ENCODE data around the gene FKBP15. TPM values are rescaled to one million over a fixed set of nuclear protein-coding genes. Genes with fewer than 3 reads are reported as not detected.

Gene FKBP15
- polyA plus RNA-seq, 1 of the 3 experiments (the other 2 are of a cell fraction) = 13.9 TPM

DNA sequence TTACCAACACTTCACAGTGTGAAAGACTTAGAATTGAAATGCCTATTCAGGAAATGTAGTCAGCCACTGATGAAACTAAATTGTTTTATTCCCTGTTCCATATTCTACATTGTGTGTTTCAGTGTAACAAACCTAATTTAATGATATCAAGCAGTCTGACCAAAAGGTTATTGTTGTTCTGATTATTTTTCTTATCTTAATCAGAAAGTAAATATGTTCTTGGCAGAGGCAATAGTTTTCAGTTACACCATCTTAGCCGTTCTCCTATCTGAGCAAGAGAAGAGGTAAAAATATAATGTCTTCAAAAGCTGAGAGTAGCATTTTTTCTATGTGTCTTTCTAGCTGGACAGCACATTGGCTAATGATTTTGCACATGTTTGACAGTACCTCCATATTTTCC lies 37.2 kb upstream of the FKBP15 start:
- H2AFZ ChIP-seq (ENCODE audit: low read depth) = no peak overlapping the region
- POLR2A ChIA-PET = no interaction called here
- peaks cover 31 to 37% of the 10 kb centered on the region in 2 experiments for H3K36me3 ChIP-seq (replicated peaks in 1 of 2; ENCODE audit: control insufficient read depth in 1 of 2, insufficient read depth in 2 of 2, low read length in 1 of 2)
- H3K27ac ChIP-seq (ENCODE audit: low read depth in 2 of 2, low read length in 1 of 2) = no peak overlapping the region
- H3F3A ChIP-seq (replicated peaks; ENCODE audit: insufficient read depth) = no peaks in the 10 kb centered on the region
- H3K9me2 ChIP-seq = no peaks in the 10 kb centered on the region
- H3K4me1 ChIP-seq (ENCODE audit: control insufficient read depth in 1 of 2, insufficient read depth in 2 of 2, low read depth in 1 of 2, low read length in 1 of 2) = peaks cover 0 to 15% of the 10 kb centered on the region in 2 experiments; a peak in 1 of 4 replicates
- no peak overlapping the region for H3K9ac ChIP-seq
- CTCF ChIA-PET = interaction anchor here (0.8 kb wide), 2 partner anchors 16 to 414 kb away, joined by 3 read pairs; no protein-coding TSS in a partner anchor
- 51% methylated on average over 1 of the region's 1 CpG for WGBS (ENCODE audit: low lambda C conversion rate)
- TF ChIP-seq MEF2A (IDR thresholded peaks at IDR 0.05; ENCODE audit: borderline replicate concordance, low read depth) (no peak), NFIC (IDR thresholded peaks at IDR 0.05; ENCODE audit: borderline replicate concordance) (no peak), TAF1 (IDR thresholded peaks at IDR 0.05; ENCODE audit: borderline replicate concordance, low read depth, low read length) (no peak), YY1 (IDR thresholded peaks at IDR 0.05; ENCODE audit: low read depth) (no peak), FOSL2 (IDR thresholded peaks at IDR 0.05; ENCODE audit: borderline replicate concordance, low read depth) (no peak), FOXM1 (IDR thresholded peaks at IDR 0.05; ENCODE audit: low read depth) (no peak), SIN3A (IDR thresholded peaks at IDR 0.05; ENCODE audit: borderline replicate concordance, low read depth, low read length) (no peak), CHD2 (IDR thresholded peaks at IDR 0.05; ENCODE audit: low read length, partially characterized antibody) (no peak)
- TF ChIP-seq, protein P1, sequence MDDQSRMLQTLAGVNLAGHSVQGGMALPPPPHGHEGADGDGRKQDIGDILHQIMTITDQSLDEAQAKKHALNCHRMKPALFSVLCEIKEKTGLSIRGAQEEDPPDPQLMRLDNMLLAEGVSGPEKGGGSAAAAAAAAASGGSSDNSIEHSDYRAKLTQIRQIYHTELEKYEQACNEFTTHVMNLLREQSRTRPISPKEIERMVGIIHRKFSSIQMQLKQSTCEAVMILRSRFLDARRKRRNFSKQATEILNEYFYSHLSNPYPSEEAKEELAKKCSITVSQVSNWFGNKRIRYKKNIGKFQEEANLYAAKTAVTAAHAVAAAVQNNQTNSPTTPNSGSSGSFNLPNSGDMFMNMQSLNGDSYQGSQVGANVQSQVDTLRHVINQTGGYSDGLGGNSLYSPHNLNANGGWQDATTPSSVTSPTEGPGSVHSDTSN (IDR thresholded peaks at IDR 0.05) = no peak
- TF ChIP-seq, protein P2, sequence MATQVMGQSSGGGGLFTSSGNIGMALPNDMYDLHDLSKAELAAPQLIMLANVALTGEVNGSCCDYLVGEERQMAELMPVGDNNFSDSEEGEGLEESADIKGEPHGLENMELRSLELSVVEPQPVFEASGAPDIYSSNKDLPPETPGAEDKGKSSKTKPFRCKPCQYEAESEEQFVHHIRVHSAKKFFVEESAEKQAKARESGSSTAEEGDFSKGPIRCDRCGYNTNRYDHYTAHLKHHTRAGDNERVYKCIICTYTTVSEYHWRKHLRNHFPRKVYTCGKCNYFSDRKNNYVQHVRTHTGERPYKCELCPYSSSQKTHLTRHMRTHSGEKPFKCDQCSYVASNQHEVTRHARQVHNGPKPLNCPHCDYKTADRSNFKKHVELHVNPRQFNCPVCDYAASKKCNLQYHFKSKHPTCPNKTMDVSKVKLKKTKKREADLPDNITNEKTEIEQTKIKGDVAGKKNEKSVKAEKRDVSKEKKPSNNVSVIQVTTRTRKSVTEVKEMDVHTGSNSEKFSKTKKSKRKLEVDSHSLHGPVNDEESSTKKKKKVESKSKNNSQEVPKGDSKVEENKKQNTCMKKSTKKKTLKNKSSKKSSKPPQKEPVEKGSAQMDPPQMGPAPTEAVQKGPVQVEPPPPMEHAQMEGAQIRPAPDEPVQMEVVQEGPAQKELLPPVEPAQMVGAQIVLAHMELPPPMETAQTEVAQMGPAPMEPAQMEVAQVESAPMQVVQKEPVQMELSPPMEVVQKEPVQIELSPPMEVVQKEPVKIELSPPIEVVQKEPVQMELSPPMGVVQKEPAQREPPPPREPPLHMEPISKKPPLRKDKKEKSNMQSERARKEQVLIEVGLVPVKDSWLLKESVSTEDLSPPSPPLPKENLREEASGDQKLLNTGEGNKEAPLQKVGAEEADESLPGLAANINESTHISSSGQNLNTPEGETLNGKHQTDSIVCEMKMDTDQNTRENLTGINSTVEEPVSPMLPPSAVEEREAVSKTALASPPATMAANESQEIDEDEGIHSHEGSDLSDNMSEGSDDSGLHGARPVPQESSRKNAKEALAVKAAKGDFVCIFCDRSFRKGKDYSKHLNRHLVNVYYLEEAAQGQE (IDR thresholded peaks at IDR 0.05; ENCODE audit: low read depth, low read length) = no peak
- TF ChIP-seq, protein P3, sequence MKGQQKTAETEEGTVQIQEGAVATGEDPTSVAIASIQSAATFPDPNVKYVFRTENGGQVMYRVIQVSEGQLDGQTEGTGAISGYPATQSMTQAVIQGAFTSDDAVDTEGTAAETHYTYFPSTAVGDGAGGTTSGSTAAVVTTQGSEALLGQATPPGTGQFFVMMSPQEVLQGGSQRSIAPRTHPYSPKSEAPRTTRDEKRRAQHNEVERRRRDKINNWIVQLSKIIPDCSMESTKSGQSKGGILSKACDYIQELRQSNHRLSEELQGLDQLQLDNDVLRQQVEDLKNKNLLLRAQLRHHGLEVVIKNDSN (IDR thresholded peaks at IDR 0.05; ENCODE audit: borderline replicate concordance, low read depth) = no peak
- no peak overlapping the region for H3K4me3 ChIP-seq (ENCODE audit: low read depth in 2 of 2, low read length in 1 of 2)
- DNase-seq = no peak
- H3K9me3 ChIP-seq = no peaks in the 10 kb centered on the region
- H3K4me2 ChIP-seq = no peak overlapping the region
- no peaks in the 10 kb centered on the region for H3K27me3 ChIP-seq (ENCODE audit: insufficient read depth)
- no peaks in the 10 kb centered on the region for H4K20me1 ChIP-seq (ENCODE audit: insufficient read depth)
- no peaks in the 10 kb centered on the region for H3K79me2 ChIP-seq (ENCODE audit: insufficient read depth)

DNA sequence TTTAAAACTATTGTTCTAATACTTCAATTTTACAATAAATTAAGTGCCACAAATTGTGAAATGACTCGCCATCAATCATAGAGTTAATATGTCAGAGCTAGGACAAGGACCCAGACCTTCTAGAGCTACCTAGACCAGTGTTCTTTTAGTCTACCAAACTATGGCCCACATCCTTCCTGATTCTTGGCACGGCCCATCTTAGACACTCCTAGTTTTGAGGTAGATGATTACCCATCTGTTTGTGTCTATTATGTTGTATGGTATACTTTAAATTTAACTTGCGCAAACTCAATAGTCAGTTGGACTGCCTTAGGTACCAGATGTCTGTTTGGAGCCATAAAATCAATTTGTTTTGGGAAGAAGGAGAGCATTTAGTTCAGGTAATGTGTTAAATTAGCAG lies 36.8 kb upstream of the FKBP15 start:
- no peak overlapping the region for H2AFZ ChIP-seq (ENCODE audit: low read depth)
- TF ChIP-seq RFX5 (IDR thresholded peaks at IDR 0.05; ENCODE audit: low read length) = no peak
- no peak for TF ChIP-seq MXI1 (IDR thresholded peaks at IDR 0.05; ENCODE audit: low read depth, low read length)
- no peak for TF ChIP-seq SIN3A (IDR thresholded peaks at IDR 0.05; ENCODE audit: borderline replicate concordance, low read depth, low read length)
- no peak for TF ChIP-seq FOSL2 (IDR thresholded peaks at IDR 0.05; ENCODE audit: borderline replicate concordance, low read depth)
- no peak for TF ChIP-seq ELF1 (IDR thresholded peaks at IDR 0.05)
- TF ChIP-seq, protein P4, sequence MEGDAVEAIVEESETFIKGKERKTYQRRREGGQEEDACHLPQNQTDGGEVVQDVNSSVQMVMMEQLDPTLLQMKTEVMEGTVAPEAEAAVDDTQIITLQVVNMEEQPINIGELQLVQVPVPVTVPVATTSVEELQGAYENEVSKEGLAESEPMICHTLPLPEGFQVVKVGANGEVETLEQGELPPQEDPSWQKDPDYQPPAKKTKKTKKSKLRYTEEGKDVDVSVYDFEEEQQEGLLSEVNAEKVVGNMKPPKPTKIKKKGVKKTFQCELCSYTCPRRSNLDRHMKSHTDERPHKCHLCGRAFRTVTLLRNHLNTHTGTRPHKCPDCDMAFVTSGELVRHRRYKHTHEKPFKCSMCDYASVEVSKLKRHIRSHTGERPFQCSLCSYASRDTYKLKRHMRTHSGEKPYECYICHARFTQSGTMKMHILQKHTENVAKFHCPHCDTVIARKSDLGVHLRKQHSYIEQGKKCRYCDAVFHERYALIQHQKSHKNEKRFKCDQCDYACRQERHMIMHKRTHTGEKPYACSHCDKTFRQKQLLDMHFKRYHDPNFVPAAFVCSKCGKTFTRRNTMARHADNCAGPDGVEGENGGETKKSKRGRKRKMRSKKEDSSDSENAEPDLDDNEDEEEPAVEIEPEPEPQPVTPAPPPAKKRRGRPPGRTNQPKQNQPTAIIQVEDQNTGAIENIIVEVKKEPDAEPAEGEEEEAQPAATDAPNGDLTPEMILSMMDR (IDR thresholded peaks at IDR 0.05) = no peak
- TF ChIP-seq, protein P5, sequence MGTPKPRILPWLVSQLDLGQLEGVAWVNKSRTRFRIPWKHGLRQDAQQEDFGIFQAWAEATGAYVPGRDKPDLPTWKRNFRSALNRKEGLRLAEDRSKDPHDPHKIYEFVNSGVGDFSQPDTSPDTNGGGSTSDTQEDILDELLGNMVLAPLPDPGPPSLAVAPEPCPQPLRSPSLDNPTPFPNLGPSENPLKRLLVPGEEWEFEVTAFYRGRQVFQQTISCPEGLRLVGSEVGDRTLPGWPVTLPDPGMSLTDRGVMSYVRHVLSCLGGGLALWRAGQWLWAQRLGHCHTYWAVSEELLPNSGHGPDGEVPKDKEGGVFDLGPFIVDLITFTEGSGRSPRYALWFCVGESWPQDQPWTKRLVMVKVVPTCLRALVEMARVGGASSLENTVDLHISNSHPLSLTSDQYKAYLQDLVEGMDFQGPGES (IDR thresholded peaks at IDR 0.05; ENCODE audit: low read depth, low read length) = no peak
- TF ChIP-seq TCF12 (IDR thresholded peaks at IDR 0.05) = no peak
- no peak overlapping the region for H3K4me3 ChIP-seq (ENCODE audit: low read depth in 2 of 2, low read length in 1 of 2)
- no peaks in the 10 kb centered on the region for H3K9me2 ChIP-seq
- WGBS (ENCODE audit: low lambda C conversion rate) = 94% methylated on average over 3 of the region's 3 CpGs
- no peaks in the 10 kb centered on the region for H4K20me1 ChIP-seq (ENCODE audit: insufficient read depth)
- H3K27me3 ChIP-seq (ENCODE audit: insufficient read depth) = no peaks in the 10 kb centered on the region
- H3K36me3 ChIP-seq (replicated peaks in 1 of 2; ENCODE audit: control insufficient read depth in 1 of 2, insufficient read depth in 2 of 2, low read length in 1 of 2) = peaks cover 27 to 37% of the 10 kb centered on the region in 2 experiments
- H3K4me1 ChIP-seq (ENCODE audit: control insufficient read depth in 1 of 2, insufficient read depth in 2 of 2, low read depth in 1 of 2, low read length in 1 of 2) = peaks cover 0 to 15% of the 10 kb centered on the region in 2 experiments; a peak in 1 of 4 replicates
- H3K79me2 ChIP-seq (ENCODE audit: insufficient read depth) = no peaks in the 10 kb centered on the region
- no peak overlapping the region for H3K4me2 ChIP-seq
- H3K9ac ChIP-seq = no peak overlapping the region
- no peak overlapping the region for H3K27ac ChIP-seq (ENCODE audit: low read depth in 2 of 2, low read length in 1 of 2)
- CTCF ChIA-PET = interaction anchor here (0.8 kb wide), 2 partner anchors 16 to 413 kb away, joined by 3 read pairs; no protein-coding TSS in a partner anchor
- H3F3A ChIP-seq (replicated peaks; ENCODE audit: insufficient read depth) = no peaks in the 10 kb centered on the region
- H3K9me3 ChIP-seq = no peaks in the 10 kb centered on the region
- POLR2A ChIA-PET = no interaction called here
- DNase-seq = no peak

Measured in SK-N-SH (cell line).